Transverse colon (tissue), 1 donor: Measurements from ENCODE around the gene VTI1A.

ENCODE experiments used
- EP300 ChIP-seq: sonication (generic); formaldehyde crosslinking; IDR thresholded peaks from one replicate; pipeline ENCODE4 v1.6.1; 2017; ENCODE audit warnings: antibody characterized with exemption, low read depth
- POLR2A ChIP-seq: fragments of 450-650 bp; IDR thresholded peaks from one replicate; pipeline ENCODE4 v1.6.1; 2016; ENCODE audit warnings: antibody characterized with exemption, mild to moderate bottlenecking, moderate library complexity

GRCh38 chr10:112774210-112774609 is 327.2 kb downstream of the VTI1A start:
- no peak for TF ChIP-seq POLR2A
- no peak for TF ChIP-seq EP300
